ENCODE results near the gene TRIM36.

The TRIM36 gene

DNA sequence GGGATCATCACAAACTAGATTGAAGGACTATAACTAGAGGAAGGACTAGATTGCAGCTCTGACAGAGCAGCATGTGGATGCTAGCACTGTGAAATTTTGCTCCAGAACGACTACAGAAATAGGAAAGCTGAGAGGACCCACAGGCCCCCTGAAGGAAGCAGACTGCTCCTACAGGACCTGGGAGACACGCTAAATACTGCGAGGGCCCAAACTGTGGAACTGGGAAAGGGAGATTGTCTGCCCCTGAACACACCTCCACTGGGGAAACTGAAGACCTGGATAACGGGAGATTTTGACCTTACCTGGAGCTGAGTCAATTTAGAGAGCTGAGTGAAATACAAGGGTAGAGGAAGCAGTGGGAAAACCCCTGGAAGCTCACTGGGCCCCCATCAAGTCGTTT is 19.2 kb downstream of the TRIM36 start:
- Histone ChIP-seq H4K20me1 (ENCODE audit: insufficient read depth, low read length, poor library complexity, severe bottlenecking) (no peaks in the 10 kb centered on the region), H3K27me3 (ENCODE audit: insufficient read depth, low read length, poor library complexity, severe bottlenecking) (no peaks in the 10 kb centered on the region), H3F3A (ENCODE audit: low read depth) (no peaks in the 10 kb centered on the region), H3K4me2 (ENCODE audit: low read depth, low read length, poor library complexity, severe bottlenecking) (no peak overlapping the region), H3K4me3 (ENCODE audit: low read length, poor library complexity, severe bottlenecking) (no peak overlapping the region), H3K9me3 (ENCODE audit: insufficient read depth, low read depth, low read length) (no peaks in the 10 kb centered on the region), H3K36me3 (ENCODE audit: insufficient read depth, low read length) (no peaks in the 10 kb centered on the region), H3K9me2 (replicated peaks; ENCODE audit: low read depth, low read length) (no peaks in the 10 kb centered on the region), H2AFZ (ENCODE audit: low read length) (no peak overlapping the region), H3K9ac (ENCODE audit: low read depth, low read length, poor library complexity, severe bottlenecking) (no peak overlapping the region), H3K79me2 (ENCODE audit: insufficient read depth, low read length) (no peaks in the 10 kb centered on the region), H3K4me1 (ENCODE audit: insufficient read depth, low read length, poor library complexity, severe bottlenecking) (no peaks in the 10 kb centered on the region)
- TF ChIP-seq, protein P1, sequence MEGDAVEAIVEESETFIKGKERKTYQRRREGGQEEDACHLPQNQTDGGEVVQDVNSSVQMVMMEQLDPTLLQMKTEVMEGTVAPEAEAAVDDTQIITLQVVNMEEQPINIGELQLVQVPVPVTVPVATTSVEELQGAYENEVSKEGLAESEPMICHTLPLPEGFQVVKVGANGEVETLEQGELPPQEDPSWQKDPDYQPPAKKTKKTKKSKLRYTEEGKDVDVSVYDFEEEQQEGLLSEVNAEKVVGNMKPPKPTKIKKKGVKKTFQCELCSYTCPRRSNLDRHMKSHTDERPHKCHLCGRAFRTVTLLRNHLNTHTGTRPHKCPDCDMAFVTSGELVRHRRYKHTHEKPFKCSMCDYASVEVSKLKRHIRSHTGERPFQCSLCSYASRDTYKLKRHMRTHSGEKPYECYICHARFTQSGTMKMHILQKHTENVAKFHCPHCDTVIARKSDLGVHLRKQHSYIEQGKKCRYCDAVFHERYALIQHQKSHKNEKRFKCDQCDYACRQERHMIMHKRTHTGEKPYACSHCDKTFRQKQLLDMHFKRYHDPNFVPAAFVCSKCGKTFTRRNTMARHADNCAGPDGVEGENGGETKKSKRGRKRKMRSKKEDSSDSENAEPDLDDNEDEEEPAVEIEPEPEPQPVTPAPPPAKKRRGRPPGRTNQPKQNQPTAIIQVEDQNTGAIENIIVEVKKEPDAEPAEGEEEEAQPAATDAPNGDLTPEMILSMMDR (conservative IDR thresholded peaks at IDR 0.05; ENCODE audit: low read length): no peak
- no peak for TF ChIP-seq EZH2phosphoT487 (IDR thresholded peaks at IDR 0.05; ENCODE audit: borderline replicate concordance)

- Histone ChIP-seq H3K27me3 (ENCODE audit: insufficient read depth, low read length, poor library complexity, severe bottlenecking) (no peaks in the 10 kb centered on the region), H3K4me1 (ENCODE audit: insufficient read depth, low read length, poor library complexity, severe bottlenecking) (no peaks in the 10 kb centered on the region), H3K4me2 (ENCODE audit: low read depth, low read length, poor library complexity, severe bottlenecking) (no peak overlapping the region), H3K4me3 (ENCODE audit: low read length, poor library complexity, severe bottlenecking) (no peak overlapping the region), H3F3A (ENCODE audit: low read depth) (no peaks in the 10 kb centered on the region), H3K36me3 (ENCODE audit: insufficient read depth, low read length) (no peaks in the 10 kb centered on the region), H4K20me1 (ENCODE audit: insufficient read depth, low read length, poor library complexity, severe bottlenecking) (no peaks in the 10 kb centered on the region), H3K9ac (ENCODE audit: low read depth, low read length, poor library complexity, severe bottlenecking) (no peak overlapping the region), H2AFZ (ENCODE audit: low read length) (no peak overlapping the region), H3K9me2 (replicated peaks; ENCODE audit: low read depth, low read length) (no peaks in the 10 kb centered on the region), H3K79me2 (ENCODE audit: insufficient read depth, low read length) (no peaks in the 10 kb centered on the region), H3K9me3 (ENCODE audit: insufficient read depth, low read depth, low read length) (no peaks in the 10 kb centered on the region)
- TF ChIP-seq, protein P1 (conservative IDR thresholded peaks at IDR 0.05; ENCODE audit: low read length): no peak
- no peak for TF ChIP-seq EZH2phosphoT487 (IDR thresholded peaks at IDR 0.05; ENCODE audit: borderline replicate concordance)
Observed at GRCh38 chr5:115147052-115147451, 22.7 kb downstream of the TRIM36 start.

DNA sequence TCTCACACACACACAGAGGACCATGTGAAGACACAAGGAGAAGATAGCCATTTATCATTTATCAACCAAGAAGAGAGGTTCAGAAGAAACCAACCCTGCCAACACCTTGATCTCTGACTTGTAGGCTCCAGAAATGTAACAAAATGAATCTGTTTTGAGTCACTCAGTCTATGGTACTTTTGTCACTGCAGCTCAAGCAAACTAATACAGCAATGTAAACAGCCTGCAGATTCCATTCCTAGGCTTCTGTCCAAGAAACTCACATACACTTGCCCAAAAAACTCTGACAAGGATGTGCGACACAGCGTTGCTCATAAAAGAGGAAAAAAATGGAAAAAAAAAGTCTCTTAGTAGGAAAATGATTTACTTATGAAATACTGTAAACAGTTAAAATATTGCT is 33.4 kb downstream of the TRIM36 start:
- no peak overlapping the region for H3K4me2 ChIP-seq (ENCODE audit: low read depth, low read length, poor library complexity, severe bottlenecking)
- H3K4me3 ChIP-seq (ENCODE audit: low read length, poor library complexity, severe bottlenecking): no peak overlapping the region
- no peaks in the 10 kb centered on the region for H4K20me1 ChIP-seq (ENCODE audit: insufficient read depth, low read length, poor library complexity, severe bottlenecking)
- H3K9ac ChIP-seq (ENCODE audit: low read depth, low read length, poor library complexity, severe bottlenecking): no peak overlapping the region
- no peaks in the 10 kb centered on the region for H3K9me3 ChIP-seq (ENCODE audit: insufficient read depth, low read depth, low read length)
- no peak overlapping the region for H2AFZ ChIP-seq (ENCODE audit: low read length)
- H3K27me3 ChIP-seq (ENCODE audit: insufficient read depth, low read length, poor library complexity, severe bottlenecking): no peaks in the 10 kb centered on the region
- H3K79me2 ChIP-seq (ENCODE audit: insufficient read depth, low read length): no peaks in the 10 kb centered on the region
- no peaks in the 10 kb centered on the region for H3F3A ChIP-seq (ENCODE audit: low read depth)
- H3K4me1 ChIP-seq (ENCODE audit: insufficient read depth, low read length, poor library complexity, severe bottlenecking): no peaks in the 10 kb centered on the region
- no peaks in the 10 kb centered on the region for H3K36me3 ChIP-seq (ENCODE audit: insufficient read depth, low read length)
- no peaks in the 10 kb centered on the region for H3K9me2 ChIP-seq (replicated peaks; ENCODE audit: low read depth, low read length)
- TF ChIP-seq EZH2phosphoT487 (IDR thresholded peaks at IDR 0.05; ENCODE audit: borderline replicate concordance): no peak
- TF ChIP-seq, protein P1 (conservative IDR thresholded peaks at IDR 0.05; ENCODE audit: low read length): no peak

Measured in Loucy (cell line).